Measurements from ENCODE around the gene TMEM255A. TPM values are rescaled to one million over a fixed set of nuclear protein-coding genes. Genes with fewer than 3 reads are reported as not detected.

Gene TMEM255A
- polyA plus RNA-seq, 1 donor from 2014 or later = 7.5 TPM

DNA sequence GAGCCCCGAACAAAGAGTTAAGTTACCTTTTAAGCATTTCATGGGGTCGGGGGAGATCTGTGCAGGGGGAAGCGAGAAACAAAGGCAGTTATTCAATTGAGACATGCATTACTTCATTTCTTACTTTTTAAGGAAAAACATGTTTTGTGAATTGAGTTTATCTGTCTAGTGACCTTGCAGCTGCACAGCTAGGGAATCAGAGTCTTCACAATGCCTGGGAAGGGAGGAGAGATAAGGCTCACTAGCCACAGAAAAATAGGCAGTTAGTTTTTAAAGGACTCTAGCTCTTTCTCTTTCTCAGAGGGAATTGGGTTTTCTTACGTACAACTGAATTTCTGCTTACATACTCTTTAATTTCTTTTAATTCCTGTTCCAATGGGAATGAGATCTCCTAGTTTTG, 86.9 kb downstream of the TMEM255A start:
- Histone ChIP-seq H3K79me2 (replicated peaks; ENCODE audit: insufficient read depth, low read length) (no peaks in the 10 kb centered on the region), H3K4me2 (ENCODE audit: low read length) (no peak overlapping the region), H3K27me3 (ENCODE audit: insufficient read depth, low read depth, low read length) (no peaks in the 10 kb centered on the region), H3K36me3 (ENCODE audit: insufficient read depth, low read length) (no peaks in the 10 kb centered on the region), H3K9me3 (ENCODE audit: low read length) (no peaks in the 10 kb centered on the region), H2AFZ (ENCODE audit: low read depth, low read length) (no peak overlapping the region), H3K27ac (ENCODE audit: low read length) (no peak overlapping the region), H3F3A (ENCODE audit: insufficient read depth, low read length, poor library complexity, severe bottlenecking) (no peaks in the 10 kb centered on the region), H3K9ac (ENCODE audit: low read length) (no peak overlapping the region), H3K4me3 (ENCODE audit: low read length) (no peak overlapping the region), H3K9me2 (ENCODE audit: insufficient read depth, low read length) (no peaks in the 10 kb centered on the region), H4K20me1 (ENCODE audit: insufficient read depth) (no peaks in the 10 kb centered on the region)
- TF ChIP-seq, protein P1, sequence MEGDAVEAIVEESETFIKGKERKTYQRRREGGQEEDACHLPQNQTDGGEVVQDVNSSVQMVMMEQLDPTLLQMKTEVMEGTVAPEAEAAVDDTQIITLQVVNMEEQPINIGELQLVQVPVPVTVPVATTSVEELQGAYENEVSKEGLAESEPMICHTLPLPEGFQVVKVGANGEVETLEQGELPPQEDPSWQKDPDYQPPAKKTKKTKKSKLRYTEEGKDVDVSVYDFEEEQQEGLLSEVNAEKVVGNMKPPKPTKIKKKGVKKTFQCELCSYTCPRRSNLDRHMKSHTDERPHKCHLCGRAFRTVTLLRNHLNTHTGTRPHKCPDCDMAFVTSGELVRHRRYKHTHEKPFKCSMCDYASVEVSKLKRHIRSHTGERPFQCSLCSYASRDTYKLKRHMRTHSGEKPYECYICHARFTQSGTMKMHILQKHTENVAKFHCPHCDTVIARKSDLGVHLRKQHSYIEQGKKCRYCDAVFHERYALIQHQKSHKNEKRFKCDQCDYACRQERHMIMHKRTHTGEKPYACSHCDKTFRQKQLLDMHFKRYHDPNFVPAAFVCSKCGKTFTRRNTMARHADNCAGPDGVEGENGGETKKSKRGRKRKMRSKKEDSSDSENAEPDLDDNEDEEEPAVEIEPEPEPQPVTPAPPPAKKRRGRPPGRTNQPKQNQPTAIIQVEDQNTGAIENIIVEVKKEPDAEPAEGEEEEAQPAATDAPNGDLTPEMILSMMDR (IDR thresholded peaks at IDR 0.05; ENCODE audit: poor library complexity, severe bottlenecking) = no peak
- TF ChIP-seq, protein P2, sequence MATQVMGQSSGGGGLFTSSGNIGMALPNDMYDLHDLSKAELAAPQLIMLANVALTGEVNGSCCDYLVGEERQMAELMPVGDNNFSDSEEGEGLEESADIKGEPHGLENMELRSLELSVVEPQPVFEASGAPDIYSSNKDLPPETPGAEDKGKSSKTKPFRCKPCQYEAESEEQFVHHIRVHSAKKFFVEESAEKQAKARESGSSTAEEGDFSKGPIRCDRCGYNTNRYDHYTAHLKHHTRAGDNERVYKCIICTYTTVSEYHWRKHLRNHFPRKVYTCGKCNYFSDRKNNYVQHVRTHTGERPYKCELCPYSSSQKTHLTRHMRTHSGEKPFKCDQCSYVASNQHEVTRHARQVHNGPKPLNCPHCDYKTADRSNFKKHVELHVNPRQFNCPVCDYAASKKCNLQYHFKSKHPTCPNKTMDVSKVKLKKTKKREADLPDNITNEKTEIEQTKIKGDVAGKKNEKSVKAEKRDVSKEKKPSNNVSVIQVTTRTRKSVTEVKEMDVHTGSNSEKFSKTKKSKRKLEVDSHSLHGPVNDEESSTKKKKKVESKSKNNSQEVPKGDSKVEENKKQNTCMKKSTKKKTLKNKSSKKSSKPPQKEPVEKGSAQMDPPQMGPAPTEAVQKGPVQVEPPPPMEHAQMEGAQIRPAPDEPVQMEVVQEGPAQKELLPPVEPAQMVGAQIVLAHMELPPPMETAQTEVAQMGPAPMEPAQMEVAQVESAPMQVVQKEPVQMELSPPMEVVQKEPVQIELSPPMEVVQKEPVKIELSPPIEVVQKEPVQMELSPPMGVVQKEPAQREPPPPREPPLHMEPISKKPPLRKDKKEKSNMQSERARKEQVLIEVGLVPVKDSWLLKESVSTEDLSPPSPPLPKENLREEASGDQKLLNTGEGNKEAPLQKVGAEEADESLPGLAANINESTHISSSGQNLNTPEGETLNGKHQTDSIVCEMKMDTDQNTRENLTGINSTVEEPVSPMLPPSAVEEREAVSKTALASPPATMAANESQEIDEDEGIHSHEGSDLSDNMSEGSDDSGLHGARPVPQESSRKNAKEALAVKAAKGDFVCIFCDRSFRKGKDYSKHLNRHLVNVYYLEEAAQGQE (IDR thresholded peaks at IDR 0.05; ENCODE audit: borderline replicate concordance) = no peak
- TF ChIP-seq SMC3 (conservative IDR thresholded peaks at IDR 0.05; ENCODE audit: poor library complexity) = no peak
- TF ChIP-seq TAF1 (IDR thresholded peaks at IDR 0.05; ENCODE audit: low read depth) = no peak
- TF ChIP-seq MXI1 (conservative IDR thresholded peaks at IDR 0.05; ENCODE audit: poor library complexity, severe bottlenecking) = no peak
- no peak for TF ChIP-seq RAD21 (conservative IDR thresholded peaks at IDR 0.05)
- TF ChIP-seq POLR2AphosphoS5 (IDR thresholded peaks at IDR 0.05) = no peak
- TF ChIP-seq EZH2 (IDR thresholded peaks at IDR 0.05; ENCODE audit: borderline replicate concordance, insufficient read depth, low read length, poor library complexity, severe bottlenecking) = no peak
- TF ChIP-seq EP300 (conservative IDR thresholded peaks at IDR 0.05; ENCODE audit: poor library complexity, severe bottlenecking) = no peak

DNA sequence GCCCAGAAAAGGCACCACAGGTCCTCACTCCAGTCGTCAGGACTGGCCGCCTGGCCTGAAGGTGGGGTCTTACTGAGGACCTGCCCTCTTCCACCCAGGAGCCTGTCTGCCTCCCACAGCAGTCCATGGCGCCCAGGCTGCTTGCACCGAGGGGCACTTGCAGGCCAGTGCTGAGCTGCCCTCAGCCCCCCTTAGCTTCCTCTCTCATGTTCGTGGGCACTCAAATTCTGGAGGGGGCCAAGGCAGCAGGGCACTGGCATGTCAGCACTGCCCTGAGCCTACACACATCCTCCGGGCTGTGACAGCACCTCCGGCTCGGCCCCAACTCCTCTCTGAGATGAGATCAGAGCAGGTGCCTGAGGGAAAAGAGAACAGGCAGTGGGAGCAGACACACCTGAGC, 87.9 kb downstream of the TMEM255A start:
- no peaks in the 10 kb centered on the region for H3K9me2 ChIP-seq (ENCODE audit: insufficient read depth, low read length)
- H3K9ac ChIP-seq (ENCODE audit: low read length) = no peak overlapping the region
- H3K36me3 ChIP-seq (ENCODE audit: insufficient read depth, low read length) = no peaks in the 10 kb centered on the region
- no peak for TF ChIP-seq POLR2AphosphoS5 (IDR thresholded peaks at IDR 0.05)
- no peak overlapping the region for H2AFZ ChIP-seq (ENCODE audit: low read depth, low read length)
- no peaks in the 10 kb centered on the region for H3K79me2 ChIP-seq (replicated peaks; ENCODE audit: insufficient read depth, low read length)
- no peaks in the 10 kb centered on the region for H4K20me1 ChIP-seq (ENCODE audit: insufficient read depth)
- H3K9me3 ChIP-seq (ENCODE audit: low read length) = no peaks in the 10 kb centered on the region
- no peak overlapping the region for H3K27ac ChIP-seq (ENCODE audit: low read length)
- H3K4me3 ChIP-seq (ENCODE audit: low read length) = no peak overlapping the region
- no peaks in the 10 kb centered on the region for H3F3A ChIP-seq (ENCODE audit: insufficient read depth, low read length, poor library complexity, severe bottlenecking)
- no peak overlapping the region for H3K4me2 ChIP-seq (ENCODE audit: low read length)
- H3K27me3 ChIP-seq (ENCODE audit: insufficient read depth, low read depth, low read length) = no peaks in the 10 kb centered on the region
